ENCODE results near the gene TYK2. TPM values are rescaled to one million over a fixed set of nuclear protein-coding genes. Genes with fewer than 3 reads are reported as not detected.
A peak's percentile ranks its signal among the peaks of the same experiment; 100 is the strongest.
"Not testable (repeated sequence)": the region's sequence is repeated elsewhere in the genome, so short reads cannot be mapped to it uniquely, and the experiment has no call there.

Gene TYK2
- total RNA-seq, 1 experiment from 2014 or later, result 104 TPM

DNA sequence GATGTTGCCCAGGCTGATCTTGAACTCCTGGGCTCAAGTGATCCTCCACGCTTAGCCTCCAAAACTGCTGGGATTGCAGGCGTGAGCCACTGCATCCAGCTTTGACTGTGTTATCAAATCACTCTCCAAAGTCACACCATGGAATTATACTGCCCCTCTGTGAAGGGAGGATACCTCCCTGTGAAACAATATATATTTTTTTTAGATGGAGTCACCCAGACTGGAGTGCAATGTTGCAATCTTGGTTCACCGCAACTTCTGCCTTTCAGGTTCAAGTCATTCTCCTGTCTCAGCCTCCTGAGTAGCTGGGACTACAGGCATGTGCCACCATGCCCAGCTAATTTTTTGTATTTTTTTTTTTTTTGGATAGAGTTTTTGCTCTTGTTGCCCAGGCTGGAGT is 7.7 kb downstream of the TYK2 start:
- no peaks in the 10 kb centered on the region for H3K4me1 ChIP-seq (ENCODE audit: control insufficient read depth, insufficient read depth, low read length)
- DNase-seq (ENCODE audit: low read depth, low spot score) (no peak), ATAC-seq (no peak)
- in situ Hi-C loops (cut with HindIII; ENCODE audit: low pct_unique_long_range_greater_than_20kb, low sequenced_read_pairs), result no loop called here
- no peak overlapping the region for H3K4me3 ChIP-seq (ENCODE audit: low read depth in 2 of 2, low read length in 2 of 2)
- TF ChIP-seq, protein P1, sequence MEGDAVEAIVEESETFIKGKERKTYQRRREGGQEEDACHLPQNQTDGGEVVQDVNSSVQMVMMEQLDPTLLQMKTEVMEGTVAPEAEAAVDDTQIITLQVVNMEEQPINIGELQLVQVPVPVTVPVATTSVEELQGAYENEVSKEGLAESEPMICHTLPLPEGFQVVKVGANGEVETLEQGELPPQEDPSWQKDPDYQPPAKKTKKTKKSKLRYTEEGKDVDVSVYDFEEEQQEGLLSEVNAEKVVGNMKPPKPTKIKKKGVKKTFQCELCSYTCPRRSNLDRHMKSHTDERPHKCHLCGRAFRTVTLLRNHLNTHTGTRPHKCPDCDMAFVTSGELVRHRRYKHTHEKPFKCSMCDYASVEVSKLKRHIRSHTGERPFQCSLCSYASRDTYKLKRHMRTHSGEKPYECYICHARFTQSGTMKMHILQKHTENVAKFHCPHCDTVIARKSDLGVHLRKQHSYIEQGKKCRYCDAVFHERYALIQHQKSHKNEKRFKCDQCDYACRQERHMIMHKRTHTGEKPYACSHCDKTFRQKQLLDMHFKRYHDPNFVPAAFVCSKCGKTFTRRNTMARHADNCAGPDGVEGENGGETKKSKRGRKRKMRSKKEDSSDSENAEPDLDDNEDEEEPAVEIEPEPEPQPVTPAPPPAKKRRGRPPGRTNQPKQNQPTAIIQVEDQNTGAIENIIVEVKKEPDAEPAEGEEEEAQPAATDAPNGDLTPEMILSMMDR (IDR thresholded peaks at IDR 0.05), result no peak
- TF ChIP-seq POLR2AphosphoS5 (IDR thresholded peaks at IDR 0.05; ENCODE audit: low read depth, low read length) (no peak), SIN3A (IDR thresholded peaks at IDR 0.05; ENCODE audit: borderline replicate concordance, insufficient read depth, low read depth, low read length) (no peak), TCF7L2 (IDR thresholded peaks at IDR 0.05; ENCODE audit: low read depth, low read length) (no peak), REST (IDR thresholded peaks at IDR 0.05; ENCODE audit: insufficient read depth in 1 of 2, low read depth in 2 of 2, low read length in 1 of 2) (no peak)
- H3K27ac ChIP-seq (ENCODE audit: low read length), result no peak overlapping the region
- ChIA-PET POLR2A (no interaction called here), CTCF (no interaction called here)
- no peaks in the 10 kb centered on the region for H3K9me3 ChIP-seq (ENCODE audit: control insufficient read depth, insufficient read depth, low read depth, low read length)
- no peaks in the 10 kb centered on the region for H3K27me3 ChIP-seq (ENCODE audit: control insufficient read depth, insufficient read depth, low read length)
- no peaks in the 10 kb centered on the region for H3K36me3 ChIP-seq (ENCODE audit: control insufficient read depth, insufficient read depth, low read length)
- intact Hi-C loops (cut with micrococcal nuclease; ENCODE audit: unreplicated experiment), result no loop called here
- BruUV-seq (replicated peaks), result no TSS peak

GRCh38 chr19:10368101-10368803 is 12.1 kb downstream of the TYK2 start:
- no peak overlapping the region for H3K27ac ChIP-seq (ENCODE audit: low read length)
- no peaks in the 10 kb centered on the region for H3K9me3 ChIP-seq (ENCODE audit: control insufficient read depth, insufficient read depth, low read depth, low read length)
- no peaks in the 10 kb centered on the region for H3K4me1 ChIP-seq (ENCODE audit: control insufficient read depth, insufficient read depth, low read length)
- DNase-seq (ENCODE audit: low read depth, low spot score) (no peak), ATAC-seq (peak; percentile 60; the same call in 1 of the 2 replicates)
- H3K27me3 ChIP-seq (ENCODE audit: control insufficient read depth, insufficient read depth, low read length), result no peaks in the 10 kb centered on the region
- POLR2A ChIA-PET, result no interaction called here
- CTCF ChIA-PET, result no interaction called here
- TF ChIP-seq REST (IDR thresholded peaks at IDR 0.05; ENCODE audit: insufficient read depth in 1 of 2, low read depth in 2 of 2, low read length in 1 of 2), result no peak
- no peak overlapping the region for H3K4me3 ChIP-seq (ENCODE audit: low read depth in 2 of 2, low read length in 2 of 2)
- intact Hi-C loops (cut with micrococcal nuclease; ENCODE audit: unreplicated experiment), result no loop called here
- in situ Hi-C loops (cut with HindIII; ENCODE audit: low pct_unique_long_range_greater_than_20kb, low sequenced_read_pairs), result no loop called here
- H3K36me3 ChIP-seq (ENCODE audit: control insufficient read depth, insufficient read depth, low read length), result no peaks in the 10 kb centered on the region
- BruUV-seq (replicated peaks), result no TSS peak

GRCh38 chr19:10366950-10367512 is 13.3 kb downstream of the TYK2 start:
- H3K27me3 ChIP-seq (ENCODE audit: control insufficient read depth, insufficient read depth, low read length); H3K27ac ChIP-seq (ENCODE audit: low read length); H3K36me3 ChIP-seq (ENCODE audit: control insufficient read depth, insufficient read depth, low read length); BruUV-seq (replicated peaks); ATAC-seq; H3K4me3 ChIP-seq (ENCODE audit: low read depth in 2 of 2, low read length in 2 of 2); in situ Hi-C loops (cut with HindIII; ENCODE audit: low pct_unique_long_range_greater_than_20kb, low sequenced_read_pairs); H3K4me1 ChIP-seq (ENCODE audit: control insufficient read depth, insufficient read depth, low read length); POLR2A ChIA-PET; DNase-seq (ENCODE audit: low read depth, low spot score); intact Hi-C loops (cut with micrococcal nuclease; ENCODE audit: unreplicated experiment); H3K9me3 ChIP-seq (ENCODE audit: control insufficient read depth, insufficient read depth, low read depth, low read length): not testable (repeated sequence)
- CTCF ChIA-PET, result interaction anchor here (0.7 kb wide), 1 partner anchor 36 kb away, joined by 6 read pairs; the partner anchor contains the start of gene CDC37
